Lung (tissue), 12 donors: Measurements from ENCODE around the gene ANO2. TPM values are rescaled to one million over a fixed set of nuclear protein-coding genes. Genes with fewer than 3 reads are reported as not detected.

Source experiments
- ATAC-seq: fragments of 200-7000 bp; cut with Tn5 transposase; one replicate; pipeline ENCODE4 v1.9.1; 2020; ENCODE audit warnings: moderate number of reproducible peaks; ENCODE audit not compliant: insufficient read depth, low FRiP score
- DNase-seq, 3 donors: peaks; one replicate each; pipeline ENCODE4 v3.0.0-alpha.2; 2013 to 2017
- H3K27ac ChIP-seq, 2 donors: one replicate each; pipeline ENCODE4 v1.5.1; 2013; ENCODE audit warnings: mild to moderate bottlenecking in 2 of 2, moderate library complexity in 2 of 2, control low read depth in 1 of 2, inconsistent platforms in 1 of 2, low read depth in 1 of 2, low read length in 1 of 2
- H3K27me3 ChIP-seq, 3 donors: one replicate each; pipeline ENCODE4 v1.5.1; 2013; ENCODE audit warnings: low read length in 2 of 3; ENCODE audit not compliant: control insufficient read depth in 3 of 3, insufficient read depth in 3 of 3
- H3K36me3 ChIP-seq, 4 donors: one replicate each; pipeline ENCODE4 v1.5.1; 2013; ENCODE audit warnings: low read length in 4 of 4, mild to moderate bottlenecking in 1 of 4, moderate library complexity in 1 of 4; ENCODE audit not compliant: control insufficient read depth in 4 of 4, insufficient read depth in 4 of 4
- H3K4me1 ChIP-seq, 5 donors: one replicate each; pipeline ENCODE4 v1.5.1; 2013; ENCODE audit warnings: low read length in 5 of 5, mild to moderate bottlenecking in 2 of 5, moderate library complexity in 1 of 5; ENCODE audit not compliant: control insufficient read depth in 5 of 5, insufficient read depth in 5 of 5
- H3K4me3 ChIP-seq: one replicate; pipeline ENCODE4 v1.5.1; 2013; ENCODE audit warnings: mild to moderate bottlenecking, control low read depth, moderate library complexity
- H3K9ac ChIP-seq, 2 donors: one replicate each; pipeline ENCODE4 v1.5.1; 2013; ENCODE audit warnings: low read length in 2 of 2, control low read depth in 1 of 2; ENCODE audit not compliant: insufficient read depth in 1 of 2
- H3K9me3 ChIP-seq, 4 donors: one replicate each; pipeline ENCODE4 v1.5.1; 2013; ENCODE audit warnings: low read length in 3 of 4, mild to moderate bottlenecking in 1 of 4, moderate library complexity in 1 of 4; ENCODE audit not compliant: control insufficient read depth in 4 of 4, insufficient read depth in 3 of 4
- CTCF ChIP-seq: IDR thresholded peaks from 2 replicates; pipeline ENCODE4 v1.5.1; 2012; ENCODE audit warnings: mild to moderate bottlenecking; ENCODE audit errors: control extremely low read depth, extremely low read depth
- WGBS, 2 donors: extraction: QIAGEN DNeasy Blood & Tissue Kit; methylation state at CpG; one replicate each; pipeline ENCODE4 v1.1.7; 2013; 5-methylcytosine and 5-hydroxymethylcytosine counted together
- polyA plus RNA-seq, 2 donors: library from polyadenylated mRNA; stranded (reverse); fragments of 200-250 nt; gene quantifications; one replicate each; pipeline ENCODE4 v1.2.1, GENCODE V29; 2013
- total RNA-seq, 2 donors: library from RNA; depleted of rRNA in 1 of 2; stranded (reverse); fragments of >200 nt in 1 of 2; gene quantifications; one replicate each; pipeline ENCODE4 v1.2.1, GENCODE V29; 2014 to 2021
- donor health status: control.
- donor health status: control.
- donor health status: Bipolar disorder and iron deficiency.
- donor health status: healthy.
- donor health status: DM: yes; HTN: yes; CAD: no.

ANO2 gene
- total and polyA plus RNA-seq, 4 donors, result 5.9 to 11.3 (median 7.4) TPM

GRCh38 chr12:5963515-5963914 lies 18.5 kb upstream of the ANO2 start:
- ATAC-seq, result no peak
- Histone ChIP-seq H3K4me1 (no peaks in the 10 kb centered on the region), H3K9me3 (no peaks in the 10 kb centered on the region), H3K9ac (no peak overlapping the region), H3K27me3 (peaks cover 0 to 3% (median 0%) of the 10 kb centered on the region in 3 donors), H3K36me3 (peaks cover 0 to 9% (median 0%) of the 10 kb centered on the region in 4 donors), H3K27ac (no peak overlapping the region), H3K4me3 (no peak overlapping the region)
- no peak for TF ChIP-seq CTCF
- no peak for DNase-seq
- 76 to 81% methylated on average over 7 of the region's 7 CpGs for WGBS, 2 donors

- H3K9me3 ChIP-seq, result peaks cover 0 to 3% (median 0%) of the 10 kb centered on the region in 4 donors
- H3K27ac ChIP-seq, result no peak overlapping the region
- no peak overlapping the region for H3K9ac ChIP-seq
- DNase-seq, result no peak
- ATAC-seq, result no peak
- peaks cover 0 to 3% (median 0%) of the 10 kb centered on the region in 3 donors for H3K27me3 ChIP-seq
- no peak for TF ChIP-seq CTCF
- H3K4me1 ChIP-seq, result no peaks in the 10 kb centered on the region
- 87 to 93% methylated on average over 4 of the region's 4 CpGs for WGBS, 2 donors
- H3K4me3 ChIP-seq, result no peak overlapping the region
- peaks cover 0 to 2% (median 0%) of the 10 kb centered on the region in 4 donors for H3K36me3 ChIP-seq
Measured at GRCh38 chr12:5960783-5961182, 15.7 kb upstream of the ANO2 start.

GRCh38 chr12:5956987-5957386 lies 11.9 kb upstream of the ANO2 start:
- no peak for TF ChIP-seq CTCF
- H3K4me3 ChIP-seq, result no peak overlapping the region
- DNase-seq (no peak), ATAC-seq (no peak)
- peaks cover 0 to 2% (median 0%) of the 10 kb centered on the region in 3 donors for H3K27me3 ChIP-seq
- no peak overlapping the region for H3K27ac ChIP-seq
- peaks cover 0 to 3% (median 0%) of the 10 kb centered on the region in 4 donors for H3K9me3 ChIP-seq
- WGBS, 2 donors, result 94 to 95% methylated on average over 5 of the region's 5 CpGs
- peaks cover 0 to 2% (median 1%) of the 10 kb centered on the region in 4 donors for H3K36me3 ChIP-seq
- no peak overlapping the region for H3K9ac ChIP-seq
- H3K4me1 ChIP-seq, result no peaks in the 10 kb centered on the region

- Histone ChIP-seq H3K9ac (no peak overlapping the region), H3K36me3 (peaks cover 0 to 2% (median 1%) of the 10 kb centered on the region in 4 donors), H3K4me3 (no peak overlapping the region), H3K27ac (no peak overlapping the region), H3K9me3 (peaks cover 0 to 3% (median 0%) of the 10 kb centered on the region in 4 donors), H3K4me1 (no peaks in the 10 kb centered on the region), H3K27me3 (peaks cover 0 to 2% (median 0%) of the 10 kb centered on the region in 3 donors)
- WGBS, 2 donors, result 33 to 75% methylated on average over 3 of the region's 3 CpGs
- no peak for TF ChIP-seq CTCF
- no peak for DNase-seq
- no peak for ATAC-seq
Measured at GRCh38 chr12:5954661-5955060, 9.6 kb upstream of the ANO2 start.
